Thoracic aorta (tissue), 2 donors: ENCODE results near the gene LITAFD. TPM values are rescaled to one million over a fixed set of nuclear protein-coding genes. Genes with fewer than 3 reads are reported as not detected.

Experiments used
- ATAC-seq: fragments of 150-250 bp; one replicate; pipeline ENCODE4 v1.8.0; 2017; ENCODE audit warnings: low read depth; ENCODE audit not compliant: insufficient number of reproducible peaks, low FRiP score
- DNase-seq: peaks from one replicate; pipeline ENCODE4 v3.0.0-alpha.2; 2020; ENCODE audit warnings: low spot score
- H3K27ac ChIP-seq, 2 donors: fragments of 200-600 bp; sonication (generic); 1 replicate in 1 of 2; 2 replicates in 1 of 2; pipeline ENCODE4 v1.5.1; 2016; ENCODE audit warnings: mild to moderate bottlenecking in 2 of 2, moderate library complexity in 2 of 2
- H3K27me3 ChIP-seq: fragments of 200-600 bp; sonication (generic); replicated peaks from 2 replicates; pipeline ENCODE4 v1.6.0; 2016; ENCODE audit warnings: mild to moderate bottlenecking; ENCODE audit not compliant: insufficient read depth
- H3K36me3 ChIP-seq: fragments of 200-600 bp; sonication (generic); one replicate; pipeline ENCODE4 v1.5.1; 2016
- H3K4me1 ChIP-seq, 2 donors: fragments of 200-600 bp; sonication (generic); 1 replicate in 1 of 2; 2 replicates in 1 of 2; pipeline versions ENCODE4 v1.5.1 to v1.6.0; 2016; ENCODE audit warnings: low read depth in 2 of 2, mild to moderate bottlenecking in 1 of 2; ENCODE audit not compliant: control insufficient read depth in 1 of 2
- H3K4me3 ChIP-seq: fragments of 200-600 bp; sonication (generic); 2 replicates; pipeline ENCODE4 v1.5.1; 2016; ENCODE audit warnings: mild to moderate bottlenecking
- H3K9me3 ChIP-seq: fragments of 200-600 bp; sonication (generic); 2 replicates; pipeline ENCODE4 v1.5.1; 2016
- CTCF ChIP-seq: fragments of 200-600 bp; sonication (generic); IDR thresholded peaks from one replicate; pipeline ENCODE4 v1.5.1; 2019; ENCODE audit warnings: antibody characterized with exemption
- total RNA-seq, 2 donors: library from RNA; depleted of rRNA; stranded (reverse); fragments of >200 nt; gene quantifications; one replicate each; pipeline versions ENCODE4 v1.1.0 to v1.2.3, GENCODE V29; 2016

LITAFD gene
- total RNA-seq, 2 donors from 2014 or later: not detected

GRCh38 chr16:8859913-8860881, 22.0 kb upstream of the LITAFD start:
- Histone ChIP-seq H3K9me3 (no peaks in the 10 kb centered on the region), H3K27ac (no peak overlapping the region), H3K36me3 (peaks cover 24% of the 10 kb centered on the region), H3K4me1 (peaks cover 11 to 25% of the 10 kb centered on the region in 2 donors), H3K4me3 (no peak overlapping the region), H3K27me3 (no peaks in the 10 kb centered on the region)
- no peak for ATAC-seq
- no peak for TF ChIP-seq CTCF
- DNase-seq: no peak

- H3K9me3 ChIP-seq: no peaks in the 10 kb centered on the region
- H3K4me3 ChIP-seq: no peak overlapping the region
- peaks cover 22 to 41% of the 10 kb centered on the region in 2 donors for H3K4me1 ChIP-seq
- H3K27ac ChIP-seq: peak overlapping the region in 1 of 2 donors; percentile 25
- peaks cover 10% of the 10 kb centered on the region for H3K36me3 ChIP-seq
- DNase-seq (no peak), ATAC-seq (no peak)
- no peaks in the 10 kb centered on the region for H3K27me3 ChIP-seq
- no peak for TF ChIP-seq CTCF
Measured at GRCh38 chr16:8861563-8862308, 20.4 kb upstream of the LITAFD start.

- Histone ChIP-seq H3K36me3 (peaks cover 9% of the 10 kb centered on the region), H3K9me3 (no peaks in the 10 kb centered on the region), H3K27me3 (no peaks in the 10 kb centered on the region), H3K4me1 (peaks cover 30 to 49% of the 10 kb centered on the region in 2 donors), H3K27ac (no peak overlapping the region), H3K4me3 (no peak overlapping the region)
- no peak for TF ChIP-seq CTCF
- DNase-seq (no peak), ATAC-seq (no peak)
Measured at GRCh38 chr16:8862309-8863130, 19.6 kb upstream of the LITAFD start.

- ATAC-seq: no peak
- H3K4me1 ChIP-seq: peaks cover 32 to 51% of the 10 kb centered on the region in 2 donors
- H3K9me3 ChIP-seq: no peaks in the 10 kb centered on the region
- DNase-seq: no peak
- peaks cover 2% of the 10 kb centered on the region for H3K36me3 ChIP-seq
- H3K27me3 ChIP-seq: no peaks in the 10 kb centered on the region
- no peak for TF ChIP-seq CTCF
- H3K27ac ChIP-seq: peak overlapping the region in 1 of 2 donors; percentile 22
- no peak overlapping the region for H3K4me3 ChIP-seq
Measured at GRCh38 chr16:8863594-8864424, 18.3 kb upstream of the LITAFD start.
